LNCAP (cell line): Measurements from ENCODE around the gene CALML6.

ENCODE experiments used
- TF ChIP-seq, protein P1 (sequence below): fragments of 450-650 bp; IDR thresholded peaks from 2 replicates; pipeline ENCODE4 v1.5.1; 2017; ENCODE audit warnings: mild to moderate bottlenecking

Gene CALML6

DNA sequence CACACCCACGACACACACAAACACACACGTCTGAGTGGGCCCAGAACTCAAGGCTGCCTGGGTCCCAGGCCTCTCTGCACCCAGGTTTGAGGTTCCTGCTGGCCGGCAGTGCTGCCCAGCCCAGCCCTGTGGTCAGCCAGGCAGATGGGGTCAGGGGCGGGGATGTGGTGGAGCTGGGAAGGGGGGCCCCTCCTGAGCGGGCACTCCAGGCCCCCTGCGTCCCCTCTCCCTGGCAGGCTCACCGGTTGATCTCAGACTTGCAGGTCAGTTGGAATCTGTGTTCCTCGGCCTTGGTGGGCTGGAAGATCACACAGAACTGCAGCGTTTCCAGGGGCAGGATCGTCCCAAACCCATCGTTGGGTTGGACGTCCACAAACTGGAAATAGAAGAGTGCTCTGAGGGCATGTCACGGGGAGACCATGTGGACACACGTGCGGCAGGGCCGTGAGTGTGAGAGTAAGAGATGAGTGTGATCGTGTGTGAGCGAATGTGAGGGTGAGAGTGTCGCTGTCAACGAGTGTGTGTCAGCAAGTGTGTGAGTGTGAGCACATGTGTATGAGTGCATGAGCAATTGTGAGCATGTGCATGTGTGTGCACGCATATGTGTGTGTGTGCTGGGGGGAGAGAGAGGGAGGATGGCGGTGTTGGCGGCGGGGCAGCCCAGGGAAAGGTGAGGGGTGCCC, 23.7 kb downstream of the CALML6 start:
- TF ChIP-seq, protein P1, sequence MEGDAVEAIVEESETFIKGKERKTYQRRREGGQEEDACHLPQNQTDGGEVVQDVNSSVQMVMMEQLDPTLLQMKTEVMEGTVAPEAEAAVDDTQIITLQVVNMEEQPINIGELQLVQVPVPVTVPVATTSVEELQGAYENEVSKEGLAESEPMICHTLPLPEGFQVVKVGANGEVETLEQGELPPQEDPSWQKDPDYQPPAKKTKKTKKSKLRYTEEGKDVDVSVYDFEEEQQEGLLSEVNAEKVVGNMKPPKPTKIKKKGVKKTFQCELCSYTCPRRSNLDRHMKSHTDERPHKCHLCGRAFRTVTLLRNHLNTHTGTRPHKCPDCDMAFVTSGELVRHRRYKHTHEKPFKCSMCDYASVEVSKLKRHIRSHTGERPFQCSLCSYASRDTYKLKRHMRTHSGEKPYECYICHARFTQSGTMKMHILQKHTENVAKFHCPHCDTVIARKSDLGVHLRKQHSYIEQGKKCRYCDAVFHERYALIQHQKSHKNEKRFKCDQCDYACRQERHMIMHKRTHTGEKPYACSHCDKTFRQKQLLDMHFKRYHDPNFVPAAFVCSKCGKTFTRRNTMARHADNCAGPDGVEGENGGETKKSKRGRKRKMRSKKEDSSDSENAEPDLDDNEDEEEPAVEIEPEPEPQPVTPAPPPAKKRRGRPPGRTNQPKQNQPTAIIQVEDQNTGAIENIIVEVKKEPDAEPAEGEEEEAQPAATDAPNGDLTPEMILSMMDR = no peak

DNA sequence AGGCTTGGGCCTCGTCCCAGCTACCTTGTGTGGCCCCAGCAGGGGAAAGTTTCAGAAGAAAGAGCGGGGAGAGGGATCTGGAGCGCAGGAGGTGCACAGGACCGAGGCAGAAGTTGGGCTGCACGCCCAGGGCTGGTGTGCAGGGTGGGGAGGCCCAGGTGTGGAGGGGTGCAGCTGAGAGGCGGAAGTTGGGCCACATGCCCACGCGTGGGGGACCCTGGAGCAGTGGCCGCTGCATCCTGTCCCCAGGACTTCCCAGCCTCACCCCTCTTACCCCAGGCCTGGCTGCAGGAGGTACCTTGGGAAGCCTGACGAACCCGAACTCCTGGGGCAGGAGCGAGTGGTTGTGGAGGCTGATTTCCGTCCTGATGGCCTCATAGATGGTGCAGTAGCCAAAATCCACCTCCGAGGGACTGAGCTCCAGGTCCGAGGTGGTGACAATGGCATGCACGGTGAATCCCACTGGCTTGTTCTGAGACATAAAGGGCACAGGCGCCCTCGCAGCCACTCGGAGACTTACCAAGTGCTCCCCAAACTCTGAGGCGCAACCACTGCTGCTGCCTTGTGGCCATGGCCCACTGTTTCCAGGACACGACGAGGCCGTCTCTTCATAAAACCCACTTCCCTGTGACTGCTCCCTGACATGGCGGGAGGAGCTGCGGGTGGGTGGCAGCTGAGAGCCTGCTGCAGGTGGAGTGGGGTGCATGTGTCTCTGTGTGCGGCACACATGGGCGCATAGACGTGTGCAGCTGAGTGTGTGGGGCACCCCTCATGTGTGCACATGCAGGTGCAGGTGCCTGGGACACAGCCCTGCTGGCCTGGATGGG, 24.4 kb downstream of the CALML6 start:
- TF ChIP-seq, protein P1 = no peak

DNA sequence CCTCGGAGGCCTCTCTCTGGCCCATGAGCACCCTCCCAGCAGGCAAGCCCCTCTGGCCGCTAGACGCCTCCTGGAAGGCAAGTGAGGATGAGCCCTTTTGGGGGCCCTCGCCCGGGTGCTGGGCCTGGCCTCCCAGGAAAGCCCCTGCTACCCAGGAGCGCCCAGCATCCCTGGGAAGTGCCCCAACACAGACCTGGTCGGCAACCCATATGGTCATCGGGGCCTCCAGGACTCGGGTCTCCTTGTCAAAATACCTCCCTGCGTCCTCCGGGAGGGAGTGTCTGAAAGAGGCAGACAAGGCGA, 25.0 kb downstream of the CALML6 start:
- TF ChIP-seq, protein P1 = no peak

DNA sequence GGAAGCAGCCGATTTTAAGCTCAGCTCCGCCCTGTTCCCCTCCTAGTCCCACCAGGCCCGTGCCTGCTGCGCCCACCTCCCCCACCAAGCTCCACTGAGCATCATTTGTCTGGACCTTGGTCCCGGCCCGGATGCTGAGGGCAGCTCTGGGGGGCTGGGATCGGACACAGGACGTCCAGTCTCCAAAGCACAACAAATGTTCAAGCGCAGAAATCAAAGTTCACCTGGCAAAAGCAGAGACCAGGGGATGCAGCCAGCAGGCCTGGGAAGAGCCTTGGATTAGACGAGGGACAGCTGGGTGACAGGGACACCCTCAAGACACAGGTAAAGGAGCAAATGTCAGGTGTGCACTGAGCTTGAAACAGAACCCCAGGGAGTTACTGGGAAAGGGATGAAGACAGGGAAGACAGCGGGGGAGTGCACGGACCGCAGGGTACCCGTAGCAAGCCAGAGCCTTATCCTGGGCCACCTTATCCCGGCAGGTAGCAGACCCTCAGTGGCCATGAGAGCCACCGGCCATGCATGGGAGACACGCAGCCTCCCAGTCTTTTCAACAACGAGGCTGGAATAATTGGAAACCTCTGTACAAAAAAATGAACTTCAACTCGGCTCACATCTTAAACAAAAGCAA, 26.3 kb downstream of the CALML6 start:
- TF ChIP-seq, protein P1 = no peak

DNA sequence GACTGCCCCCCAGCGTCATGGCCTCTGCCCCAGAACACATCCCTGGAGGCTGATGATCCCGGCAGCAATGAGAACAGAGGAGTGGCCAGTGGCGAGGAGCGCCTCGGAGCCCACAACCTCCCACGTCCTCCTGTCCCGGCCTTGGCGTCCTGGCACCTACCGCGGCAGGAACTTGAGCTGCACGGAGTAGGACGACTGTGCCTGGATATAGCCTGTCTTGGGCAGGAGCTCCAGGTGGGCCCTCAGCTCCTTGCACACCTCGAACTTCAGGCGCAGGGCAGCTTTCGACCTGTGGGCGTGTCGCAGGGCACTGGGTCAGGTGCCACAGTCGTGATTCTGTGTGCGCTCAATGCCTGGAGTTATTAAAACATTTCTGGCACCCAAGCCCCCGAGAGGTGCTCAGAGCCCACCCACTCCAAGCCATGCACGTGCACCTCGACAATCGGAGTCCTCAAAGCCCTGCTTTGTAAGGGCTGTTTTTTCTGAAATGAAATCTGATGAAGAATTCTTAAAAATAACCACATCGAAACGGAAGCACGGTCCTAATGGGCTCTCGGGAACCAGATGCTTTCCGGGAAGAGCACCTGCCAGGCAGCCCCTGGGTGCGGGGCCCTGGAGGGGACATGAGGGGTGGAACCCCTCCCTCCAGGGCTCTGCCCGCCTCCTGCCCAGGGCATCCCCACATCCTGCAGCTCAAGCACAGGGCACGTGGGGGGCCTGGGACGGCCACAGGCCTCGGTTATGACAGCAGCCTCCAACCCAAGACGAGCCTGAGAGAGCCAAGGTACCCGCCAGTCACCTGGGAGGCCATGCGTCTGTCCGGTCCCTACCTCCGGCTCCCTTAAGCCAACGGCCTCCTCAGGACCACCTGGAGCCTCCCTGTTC, 27.1 kb downstream of the CALML6 start:
- TF ChIP-seq, protein P1 = no peak

DNA sequence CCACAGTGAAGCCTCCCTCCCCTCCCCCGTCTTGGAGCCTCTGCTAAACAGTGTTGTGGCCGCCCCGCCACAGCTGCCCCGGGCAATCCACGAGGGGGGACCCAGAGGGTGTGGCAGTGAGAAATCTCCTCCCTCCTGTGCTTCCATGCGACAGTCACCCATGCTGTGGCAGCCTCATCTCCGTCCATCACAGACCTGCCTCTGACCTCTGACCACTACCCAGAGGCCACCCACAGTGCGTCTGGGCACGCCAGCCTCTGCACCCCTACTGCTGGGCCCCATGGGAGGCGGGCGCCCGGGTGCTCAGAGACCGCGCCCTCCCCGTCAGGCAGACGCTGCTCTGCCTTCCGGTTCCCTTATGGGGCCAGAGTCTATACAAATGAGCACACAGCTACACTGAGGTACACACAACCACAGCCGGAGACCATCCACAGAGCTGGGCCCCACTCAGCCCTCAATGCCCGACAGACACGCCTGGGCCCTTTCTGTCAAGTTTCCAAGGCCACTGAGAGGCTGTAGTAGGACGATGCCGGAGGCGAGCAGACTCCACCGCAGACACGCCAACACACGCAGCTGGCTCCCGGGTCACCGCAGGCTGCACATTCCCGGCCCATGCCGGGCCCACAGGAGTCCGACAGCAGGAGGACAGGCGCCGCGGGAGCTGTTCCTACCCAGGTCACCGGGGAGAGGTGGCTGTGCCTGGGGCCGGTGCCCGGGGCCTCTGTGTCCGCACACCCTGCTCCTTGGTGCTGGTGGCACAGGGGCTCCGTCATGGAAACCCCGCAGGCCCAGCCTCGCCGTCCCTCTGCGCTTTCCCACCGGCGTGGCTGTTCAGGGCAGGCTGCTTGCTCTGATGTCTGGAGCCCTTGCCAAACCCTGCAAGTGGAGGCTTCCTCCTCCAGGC, 27.9 kb downstream of the CALML6 start:
- TF ChIP-seq, protein P1 = no peak
